ENCODE data around the gene PCNX4.

- TF ChIP-seq FOXM1 (IDR thresholded peaks at IDR 0.05; ENCODE audit: borderline replicate concordance) (no peak), TARDBP (IDR thresholded peaks at IDR 0.05) (no peak), PKNOX1 (IDR thresholded peaks at IDR 0.05) (no peak), BHLHE40 (IDR thresholded peaks at IDR 0.05; ENCODE audit: borderline replicate concordance) (no peak), ARNT (IDR thresholded peaks at IDR 0.05) (no peak), SP1 (IDR thresholded peaks at IDR 0.05) (no peak)
These were observed 6.0 kb upstream of the PCNX4 start for GRCh38 chr14:60085693-60086092.

All from HEK293T (cell line).